ENCODE measurements around the gene NTSR1.

Gene NTSR1

DNA sequence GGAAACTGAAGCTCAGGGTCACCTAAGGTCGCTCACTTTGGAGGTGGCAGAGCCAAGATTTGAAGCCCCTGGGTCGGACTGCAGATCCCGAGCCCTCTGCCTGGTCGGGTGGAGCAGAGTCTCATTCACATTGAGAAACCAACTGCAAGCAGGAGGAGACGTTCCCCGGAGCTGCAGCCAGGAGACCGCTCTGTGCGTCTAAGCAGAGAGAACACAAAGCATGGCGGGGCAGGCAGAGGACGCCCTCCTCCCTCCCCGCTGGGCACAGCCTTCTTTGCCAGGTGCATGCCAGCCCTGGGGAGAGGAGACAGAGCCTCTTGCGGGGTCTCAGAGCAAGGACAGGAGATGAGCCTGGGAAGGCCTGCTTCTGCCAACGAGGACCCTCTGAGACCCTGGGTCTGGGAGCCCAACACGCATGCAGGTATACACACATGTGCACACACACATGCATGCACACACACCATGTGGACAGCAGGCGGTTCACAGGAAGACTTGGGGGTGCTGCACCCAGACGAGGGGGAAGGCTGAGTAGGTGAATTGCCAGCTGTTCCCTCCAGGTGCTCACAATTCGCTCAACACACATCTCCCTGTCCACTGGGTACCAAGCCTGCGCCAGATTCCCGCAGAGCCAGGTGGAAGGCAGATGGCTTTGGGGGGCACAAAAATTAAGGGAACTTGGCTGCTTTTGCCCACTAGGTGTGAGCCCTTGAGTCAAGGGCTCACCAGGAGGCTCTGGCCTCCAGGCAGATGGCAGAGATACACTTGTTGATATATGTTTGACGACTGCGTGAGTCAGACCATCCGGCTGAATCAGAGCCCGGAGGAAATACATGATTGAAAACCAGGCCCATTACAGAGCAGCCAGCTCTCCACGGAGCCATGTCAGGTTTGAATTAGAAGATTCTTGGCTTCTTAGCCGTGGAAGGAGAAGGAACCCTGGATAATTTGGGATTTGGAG is 5.5 kb upstream of the NTSR1 start:
- H3K4me3 ChIP-seq (ENCODE audit: low read length): no peak overlapping the region
- H2AFZ ChIP-seq (ENCODE audit: low read depth, low read length): no peak overlapping the region
- no peaks in the 10 kb centered on the region for H4K20me1 ChIP-seq (ENCODE audit: insufficient read depth, low read length)
- TF ChIP-seq, protein P1, sequence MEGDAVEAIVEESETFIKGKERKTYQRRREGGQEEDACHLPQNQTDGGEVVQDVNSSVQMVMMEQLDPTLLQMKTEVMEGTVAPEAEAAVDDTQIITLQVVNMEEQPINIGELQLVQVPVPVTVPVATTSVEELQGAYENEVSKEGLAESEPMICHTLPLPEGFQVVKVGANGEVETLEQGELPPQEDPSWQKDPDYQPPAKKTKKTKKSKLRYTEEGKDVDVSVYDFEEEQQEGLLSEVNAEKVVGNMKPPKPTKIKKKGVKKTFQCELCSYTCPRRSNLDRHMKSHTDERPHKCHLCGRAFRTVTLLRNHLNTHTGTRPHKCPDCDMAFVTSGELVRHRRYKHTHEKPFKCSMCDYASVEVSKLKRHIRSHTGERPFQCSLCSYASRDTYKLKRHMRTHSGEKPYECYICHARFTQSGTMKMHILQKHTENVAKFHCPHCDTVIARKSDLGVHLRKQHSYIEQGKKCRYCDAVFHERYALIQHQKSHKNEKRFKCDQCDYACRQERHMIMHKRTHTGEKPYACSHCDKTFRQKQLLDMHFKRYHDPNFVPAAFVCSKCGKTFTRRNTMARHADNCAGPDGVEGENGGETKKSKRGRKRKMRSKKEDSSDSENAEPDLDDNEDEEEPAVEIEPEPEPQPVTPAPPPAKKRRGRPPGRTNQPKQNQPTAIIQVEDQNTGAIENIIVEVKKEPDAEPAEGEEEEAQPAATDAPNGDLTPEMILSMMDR (IDR thresholded peaks at IDR 0.05; ENCODE audit: low read depth, low read length): no peak
- no peak for TF ChIP-seq EZH2phosphoT487 (IDR thresholded peaks at IDR 0.05; ENCODE audit: low read depth)
- no peaks in the 10 kb centered on the region for H3K36me3 ChIP-seq (replicated peaks; ENCODE audit: low read depth, low read length)
- H3K9ac ChIP-seq (ENCODE audit: low read length): no peak overlapping the region
- no peaks in the 10 kb centered on the region for H3K9me3 ChIP-seq (ENCODE audit: insufficient read depth, low read length)
- peaks cover 27% of the 10 kb centered on the region for H3K27me3 ChIP-seq (ENCODE audit: low read depth, low read length)
- no peak overlapping the region for H3K27ac ChIP-seq (ENCODE audit: low read length)
- no peak overlapping the region for H3K4me2 ChIP-seq (ENCODE audit: low read length)
- H3K4me1 ChIP-seq (ENCODE audit: low read length): no peaks in the 10 kb centered on the region
- no peaks in the 10 kb centered on the region for H3K79me2 ChIP-seq (ENCODE audit: low read length)

DNA sequence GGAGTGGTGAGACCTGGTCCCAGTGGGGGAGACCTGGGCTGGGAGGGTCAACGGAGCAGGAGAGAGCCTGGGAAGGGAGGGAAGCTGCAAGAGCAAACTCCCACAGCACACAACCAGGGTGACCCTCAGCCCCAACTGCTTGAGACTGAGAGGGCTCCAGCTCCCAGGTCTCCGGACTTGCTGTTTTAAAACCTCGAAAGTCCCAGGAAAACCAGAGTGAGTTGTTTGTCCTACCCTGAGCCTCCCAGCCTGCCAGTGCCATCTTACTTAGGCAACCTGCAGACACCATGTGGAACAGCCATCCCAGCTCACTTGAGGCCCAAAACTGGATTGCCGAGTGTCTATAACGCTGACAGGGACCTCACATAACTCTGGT is 4.8 kb upstream of the NTSR1 start:
- Histone ChIP-seq H3K4me3 (ENCODE audit: low read length) (no peak overlapping the region), H3K27me3 (ENCODE audit: low read depth, low read length) (peaks cover 27% of the 10 kb centered on the region), H3K9me3 (ENCODE audit: insufficient read depth, low read length) (no peaks in the 10 kb centered on the region), H3K27ac (ENCODE audit: low read length) (no peak overlapping the region), H2AFZ (ENCODE audit: low read depth, low read length) (no peak overlapping the region), H3K4me2 (ENCODE audit: low read length) (no peak overlapping the region), H3K36me3 (replicated peaks; ENCODE audit: low read depth, low read length) (no peaks in the 10 kb centered on the region), H3K4me1 (ENCODE audit: low read length) (no peaks in the 10 kb centered on the region), H3K9ac (ENCODE audit: low read length) (no peak overlapping the region), H3K79me2 (ENCODE audit: low read length) (no peaks in the 10 kb centered on the region), H4K20me1 (ENCODE audit: insufficient read depth, low read length) (no peaks in the 10 kb centered on the region)
- TF ChIP-seq, protein P1 (IDR thresholded peaks at IDR 0.05; ENCODE audit: low read depth, low read length): no peak
- no peak for TF ChIP-seq EZH2phosphoT487 (IDR thresholded peaks at IDR 0.05; ENCODE audit: low read depth)

DNA sequence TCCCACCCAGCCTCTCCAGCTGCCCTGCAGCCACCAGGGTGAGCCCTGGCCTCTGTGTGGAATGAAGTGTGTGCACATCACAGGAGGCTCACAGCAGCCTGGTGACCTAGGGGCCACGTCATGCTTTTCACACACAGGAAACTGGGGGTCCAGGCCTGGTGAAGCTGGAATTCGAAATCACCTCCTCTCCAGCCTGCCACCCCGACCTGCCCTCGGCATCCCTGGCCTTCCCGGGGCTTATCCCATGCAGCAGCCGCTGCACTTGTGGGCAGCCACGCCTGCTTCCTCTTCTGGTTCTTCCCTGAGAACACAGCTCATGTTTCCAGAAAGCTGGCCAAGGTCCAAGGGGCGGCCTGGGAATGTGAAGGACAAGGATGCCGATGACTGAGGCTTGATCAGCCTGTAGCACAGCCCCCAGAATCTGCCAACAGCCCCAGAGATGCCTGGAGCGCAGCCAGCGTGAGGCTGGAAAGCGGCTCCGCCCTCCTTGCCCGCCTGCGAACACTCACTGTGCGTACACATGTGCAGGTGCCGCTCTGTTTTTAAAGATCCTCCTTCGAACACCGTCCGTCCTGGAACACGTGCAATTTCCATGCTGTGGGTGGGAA is 4.2 kb upstream of the NTSR1 start:
- Histone ChIP-seq H3K4me3 (ENCODE audit: low read length) (no peak overlapping the region), H4K20me1 (ENCODE audit: insufficient read depth, low read length) (no peaks in the 10 kb centered on the region), H3K4me1 (ENCODE audit: low read length) (no peaks in the 10 kb centered on the region), H3K36me3 (replicated peaks; ENCODE audit: low read depth, low read length) (no peaks in the 10 kb centered on the region), H3K27ac (ENCODE audit: low read length) (no peak overlapping the region), H2AFZ (ENCODE audit: low read depth, low read length) (no peak overlapping the region), H3K9ac (ENCODE audit: low read length) (no peak overlapping the region), H3K27me3 (ENCODE audit: low read depth, low read length) (peaks cover 27% of the 10 kb centered on the region), H3K9me3 (ENCODE audit: insufficient read depth, low read length) (no peaks in the 10 kb centered on the region), H3K79me2 (ENCODE audit: low read length) (no peaks in the 10 kb centered on the region), H3K4me2 (ENCODE audit: low read length) (no peak overlapping the region)
- TF ChIP-seq, protein P1 (IDR thresholded peaks at IDR 0.05; ENCODE audit: low read depth, low read length): no peak
- TF ChIP-seq EZH2phosphoT487 (IDR thresholded peaks at IDR 0.05; ENCODE audit: low read depth): no peak

DNA sequence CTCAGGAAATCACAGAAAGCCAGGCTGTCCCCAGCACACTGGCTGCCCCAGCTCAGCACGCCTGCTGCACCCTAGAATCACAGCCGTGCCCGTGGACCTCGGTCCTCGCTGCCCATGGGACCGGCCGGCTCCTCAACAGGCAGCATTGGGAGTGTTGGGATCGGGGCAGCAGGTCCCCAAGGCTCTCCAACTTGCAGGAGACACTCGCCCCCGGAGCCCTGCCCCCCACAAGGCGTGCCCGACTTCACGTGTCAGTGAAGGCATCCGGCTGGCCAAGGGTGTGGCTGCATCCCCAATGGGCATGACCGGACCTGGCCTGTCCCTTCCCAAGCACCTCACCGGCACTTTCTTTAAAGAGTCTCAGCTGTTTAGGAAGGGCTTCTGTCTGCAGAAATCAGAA is 3.0 kb upstream of the NTSR1 start:
- Histone ChIP-seq H3K27ac (ENCODE audit: low read length) (no peak overlapping the region), H3K36me3 (replicated peaks; ENCODE audit: low read depth, low read length) (no peaks in the 10 kb centered on the region), H3K4me3 (ENCODE audit: low read length) (no peak overlapping the region), H2AFZ (ENCODE audit: low read depth, low read length) (no peak overlapping the region), H3K27me3 (ENCODE audit: low read depth, low read length) (peaks cover 27% of the 10 kb centered on the region), H3K4me2 (ENCODE audit: low read length) (no peak overlapping the region), H4K20me1 (ENCODE audit: insufficient read depth, low read length) (no peaks in the 10 kb centered on the region), H3K4me1 (ENCODE audit: low read length) (no peaks in the 10 kb centered on the region), H3K9ac (ENCODE audit: low read length) (no peak overlapping the region), H3K9me3 (ENCODE audit: insufficient read depth, low read length) (no peaks in the 10 kb centered on the region), H3K79me2 (ENCODE audit: low read length) (no peaks in the 10 kb centered on the region)
- TF ChIP-seq, protein P1 (IDR thresholded peaks at IDR 0.05; ENCODE audit: low read depth, low read length): no peak
- no peak for TF ChIP-seq EZH2phosphoT487 (IDR thresholded peaks at IDR 0.05; ENCODE audit: low read depth)

All from OCI-LY3 (cell line).